ENCODE measurements around the gene SEZ6. TPM values are rescaled to one million over a fixed set of nuclear protein-coding genes. Genes with fewer than 3 reads are reported as not detected.

The SEZ6 gene
- total RNA-seq, 1 donor from 2014 or later, result not detected

DNA sequence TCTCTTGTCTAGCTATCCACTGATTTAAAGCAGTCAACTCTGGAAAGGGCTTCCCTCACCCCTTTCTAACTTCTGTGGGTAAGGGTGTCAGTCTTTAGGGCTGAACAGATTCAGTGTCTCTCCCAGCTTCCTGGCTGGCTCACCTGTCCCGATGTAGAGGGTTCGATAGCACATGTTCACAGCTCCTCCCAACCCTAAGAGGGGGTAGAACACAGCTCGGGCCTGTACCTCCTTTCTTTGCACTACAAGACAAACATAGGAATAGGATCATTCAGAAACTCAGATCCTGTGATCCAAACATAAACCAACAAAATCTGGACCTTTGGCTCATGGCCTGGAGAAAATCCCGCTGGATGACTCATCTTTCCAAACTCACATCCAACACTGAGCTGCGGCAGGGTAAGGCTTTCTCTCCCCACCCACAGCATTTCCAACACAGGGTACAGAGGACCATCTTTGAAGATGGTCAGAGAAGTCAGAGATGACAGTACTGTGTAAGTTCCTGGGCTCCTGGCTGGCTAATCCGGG lies 97.1 kb downstream of the SEZ6 start:
- ATAC-seq (peak; percentile 54), DNase-seq (ENCODE audit: low spot score) (no peak)

DNA sequence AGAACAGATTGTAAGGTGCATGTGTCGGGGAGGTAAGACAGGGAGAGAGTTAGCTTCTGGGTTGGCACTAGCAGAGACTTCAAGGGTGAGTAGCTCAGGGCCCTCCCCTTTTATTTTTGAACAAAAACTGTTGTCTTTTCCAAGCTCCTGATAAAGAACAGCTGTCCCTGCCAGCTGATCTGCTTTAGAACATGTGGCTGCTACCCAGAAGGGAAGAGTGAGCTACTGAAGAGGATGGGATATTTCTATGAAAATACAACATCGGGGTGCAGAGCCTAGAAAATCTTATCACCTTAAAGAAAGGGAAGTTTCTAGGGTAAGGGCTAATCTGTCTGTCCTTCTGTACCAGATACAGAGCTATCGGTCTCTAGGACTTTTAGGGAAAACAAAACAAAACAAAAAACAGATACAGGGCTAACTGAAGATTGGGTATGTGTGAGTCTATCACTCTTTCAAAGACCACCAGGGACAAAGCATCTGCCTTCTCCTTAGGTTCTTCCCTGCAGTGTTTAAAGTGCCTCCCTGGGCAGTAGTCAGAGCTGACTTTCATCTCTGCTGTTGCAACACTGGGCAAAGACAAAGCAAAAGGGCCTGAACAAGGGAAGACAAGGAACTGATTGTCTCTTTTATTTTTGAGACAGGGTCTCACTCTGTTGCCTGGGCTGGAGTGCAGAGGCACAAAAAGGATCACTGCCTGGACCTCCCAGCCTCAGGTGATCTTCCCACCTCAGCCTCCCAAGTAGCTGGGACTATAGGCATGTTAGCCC lies 97.9 kb downstream of the SEZ6 start:
- ATAC-seq, result no peak
- no peak for DNase-seq (ENCODE audit: low spot score)

DNA sequence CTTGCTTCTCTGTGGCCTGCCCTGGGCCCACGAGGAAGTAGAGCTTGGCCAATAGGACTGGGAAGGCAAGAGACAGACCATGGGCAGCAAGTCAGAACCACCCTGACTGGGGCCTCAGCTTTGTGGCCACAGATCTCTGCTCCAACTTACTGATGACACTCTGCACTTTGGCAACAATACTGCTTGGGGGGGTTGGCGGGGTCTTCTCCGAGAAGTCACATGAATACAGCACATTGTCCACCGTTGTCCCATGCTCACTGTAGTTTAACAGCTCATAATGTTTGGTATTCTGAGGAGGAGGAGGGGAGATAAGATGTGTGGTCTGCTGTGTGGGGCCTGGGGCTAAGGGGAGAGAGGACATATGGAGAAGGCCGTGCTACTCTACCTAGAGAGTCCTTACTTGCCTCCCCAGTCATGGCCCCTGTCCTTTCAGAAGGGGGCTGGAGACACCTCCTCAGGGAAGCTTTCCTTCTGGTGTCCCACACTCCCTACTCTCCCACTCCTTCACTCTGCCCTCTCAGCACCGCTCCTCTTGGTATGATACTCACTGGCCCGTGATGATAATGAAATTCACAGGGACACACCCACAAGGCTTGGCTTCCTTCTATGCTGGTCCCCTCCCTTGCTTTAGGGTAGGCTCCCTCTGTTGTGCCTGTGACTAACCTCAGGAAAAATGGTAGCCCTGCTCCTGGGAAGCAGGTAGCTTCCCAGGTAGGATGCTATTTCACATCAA lies 99.0 kb downstream of the SEZ6 start:
- ATAC-seq (no peak), DNase-seq (ENCODE audit: low spot score) (no peak)

DNA sequence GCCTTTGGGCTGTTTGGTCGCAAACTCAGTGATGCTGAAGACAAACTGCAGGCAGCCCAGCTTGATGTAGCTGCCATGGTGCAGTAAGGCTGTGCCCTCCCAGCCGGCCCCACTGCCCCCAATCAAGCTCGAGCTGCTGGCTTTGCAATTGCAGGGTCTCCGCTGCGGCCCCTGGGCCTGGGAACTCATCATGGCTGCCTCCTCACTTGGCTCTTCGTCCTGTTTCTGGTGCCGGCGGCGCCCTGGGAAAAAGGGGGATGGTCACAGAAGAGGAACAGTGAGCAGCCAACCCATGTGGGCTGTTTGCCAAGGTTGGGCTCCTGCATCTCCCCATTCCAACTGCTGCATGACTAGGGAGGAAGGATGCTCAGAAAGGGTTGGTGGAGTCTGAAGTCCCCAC lies 99.6 kb downstream of the SEZ6 start:
- ATAC-seq (no peak), DNase-seq (ENCODE audit: low spot score) (no peak)

Other genes with a start within 250 kb of the SEZ6 start
- gene FAM222B, start 163.2 kb downstream of the SEZ6 start, total RNA-seq, result 6.6 TPM
- 25.3 TPM for gene ERAL1, start 151.0 kb downstream of the SEZ6 start, total RNA-seq
- 70.6 TPM for gene FLOT2, start 108.3 kb downstream of the SEZ6 start, total RNA-seq
- 5.5 TPM for gene DHRS13, start 103.0 kb downstream of the SEZ6 start, total RNA-seq
- gene PHF12, start 54.5 kb downstream of the SEZ6 start, total RNA-seq, result 15.2 TPM
- gene PIPOX, start 37.1 kb upstream of the SEZ6 start, total RNA-seq, result 324 TPM
- gene MYO18A, start 174.4 kb upstream of the SEZ6 start, total RNA-seq, result 109 TPM
- gene CRYBA1, start 240.8 kb upstream of the SEZ6 start, total RNA-seq, result not detected